ENCODE results near the gene STX3.

GRCh38 chr11:59706518-59707285, 48.5 kb upstream of the STX3 start:
- TF ChIP-seq POLR2A (IDR thresholded peaks at IDR 0.05) (no peak), CTCF (IDR thresholded peaks at IDR 0.05) (no peak)
